Midbrain (tissue), 1 donor: Measurements from ENCODE around the gene STAG1.

Source experiments
- DNase-seq: peaks from one replicate; lab custom pipeline; 2025; lab: John Stamatoyannopoulos, UW

The STAG1 gene

GRCh38 chr3:136329593-136329992 lies 422.6 kb downstream of the STAG1 start:
- DNase-seq, result no peak

GRCh38 chr3:136327671-136328070 lies 424.5 kb downstream of the STAG1 start:
- DNase-seq, result no peak

GRCh38 chr3:136326316-136326715 lies 425.9 kb downstream of the STAG1 start:
- no peak for DNase-seq

- peak; percentile 0 for DNase-seq
Observed at GRCh38 chr3:136311968-136312367, 440.2 kb downstream of the STAG1 start.

- no peak for DNase-seq
Observed at GRCh38 chr3:136311261-136311660, 440.9 kb downstream of the STAG1 start.

- DNase-seq, result no peak
Observed at GRCh38 chr3:136305879-136306278, 446.3 kb downstream of the STAG1 start.

- DNase-seq, result no peak
Observed at GRCh38 chr3:136300444-136300843, 451.7 kb downstream of the STAG1 start.

GRCh38 chr3:136297826-136298225 lies 454.4 kb downstream of the STAG1 start:
- DNase-seq, result no peak

GRCh38 chr3:136296960-136297359 lies 455.2 kb downstream of the STAG1 start:
- no peak for DNase-seq

GRCh38 chr3:136294176-136294575 lies 458.0 kb downstream of the STAG1 start:
- DNase-seq, result no peak

GRCh38 chr3:136293279-136293678 lies 458.9 kb downstream of the STAG1 start:
- no peak for DNase-seq

- DNase-seq, result no peak
Observed at GRCh38 chr3:136292500-136292899, 459.7 kb downstream of the STAG1 start.

GRCh38 chr3:136291302-136291701 lies 460.9 kb downstream of the STAG1 start:
- no peak for DNase-seq
